OCI-LY7 (cell line): ENCODE results near the gene NAPSA. TPM values are rescaled to one million over a fixed set of nuclear protein-coding genes. Genes with fewer than 3 reads are reported as not detected.

Experiments
- BruUV-seq: library from RNA; stranded (reverse); fragments of 400-500 nt; replicated peaks from 2 replicates; lab custom pipeline; 2021; lab: Mats Ljungman, UMichigan
- CTCF ChIA-PET: fragments of 300-600 bp; sonication (Branson Sonifier 250); formaldehyde crosslinking; loops from one replicate; lab custom pipeline; 2022; ENCODE audit warnings: antibody characterized with exemption; ENCODE audit not compliant: unreplicated experiment; lab: Charles Lee
- POLR2A ChIA-PET: fragments of 300-600 bp; sonication (Branson Sonifier 250); formaldehyde crosslinking; loops from one replicate; lab custom pipeline; 2022; ENCODE audit warnings: antibody characterized with exemption; lab: Charles Lee
- DNase-seq: peaks from one replicate; pipeline ENCODE4 v3.0.0-alpha.2; 2015; ENCODE audit warnings: low spot score
- H2AFZ ChIP-seq: fragments of 200-600 bp; sonication (generic), shearing (Covaris generic); 2 replicates; pipeline ENCODE4 v1.6.1; 2014; ENCODE audit warnings: mild to moderate bottlenecking, antibody characterized with exemption, low read length, moderate library complexity
- H3K27ac ChIP-seq: fragments of 200-600 bp; sonication (generic); 2 replicates; pipeline ENCODE4 v1.5.1; 2014; ENCODE audit warnings: mixed run types, low read depth, mild to moderate bottlenecking, moderate library complexity, low read length, inconsistent platforms; ENCODE audit not compliant: poor library complexity, severe bottlenecking
- H3K36me3 ChIP-seq: fragments of 200-600 bp; sonication (generic); 2 replicates; pipeline ENCODE4 v1.6.1; 2014; ENCODE audit warnings: mild to moderate bottlenecking, antibody characterized with exemption, low read length, moderate library complexity, mixed read lengths; ENCODE audit not compliant: insufficient read depth
- H3K4me1 ChIP-seq: fragments of 200-600 bp; sonication (generic); 2 replicates; pipeline ENCODE4 v1.5.1; 2014; ENCODE audit warnings: mild to moderate bottlenecking, low read length; ENCODE audit not compliant: insufficient read depth, poor library complexity, severe bottlenecking
- H3K4me2 ChIP-seq: fragments of 200-600 bp; sonication (generic); 2 replicates; pipeline ENCODE4 v1.6.1; 2014; ENCODE audit warnings: mild to moderate bottlenecking, low read length
- H3K4me3 ChIP-seq: fragments of 200-600 bp; sonication (generic); 2 replicates; pipeline ENCODE4 v1.5.1; 2014; ENCODE audit warnings: mild to moderate bottlenecking, low read depth, low read length; ENCODE audit not compliant: poor library complexity, severe bottlenecking
- H3K79me2 ChIP-seq: fragments of 200-600 bp; sonication (generic); 2 replicates; pipeline ENCODE4 v1.6.1; 2016; ENCODE audit warnings: low read depth, mild to moderate bottlenecking, low read length, moderate library complexity, mixed read lengths; ENCODE audit not compliant: insufficient read depth
- H3K9me2 ChIP-seq: fragments of 200-600 bp; sonication (generic); 2 replicates; pipeline ENCODE4 v1.6.1; 2016; ENCODE audit warnings: mild to moderate bottlenecking, low read length, mixed read lengths; ENCODE audit not compliant: insufficient read depth
- H3K9me3 ChIP-seq: fragments of 200-600 bp; sonication (generic); 2 replicates; pipeline ENCODE4 v1.6.1; 2014; ENCODE audit warnings: mild to moderate bottlenecking, mixed run types, low read length, mixed read lengths
- H4K20me1 ChIP-seq: fragments of 200-600 bp; sonication (generic); 2 replicates; pipeline ENCODE4 v1.6.1; 2014; ENCODE audit warnings: mild to moderate bottlenecking, antibody characterized with exemption, low read length, moderate library complexity, mixed read lengths; ENCODE audit not compliant: insufficient read depth
- CTCF ChIP-seq: fragments of 200-600 bp; sonication (generic); conservative IDR thresholded peaks from 2 replicates; pipeline ENCODE4 v1.5.1; 2014; ENCODE audit warnings: mild to moderate bottlenecking, antibody characterized with exemption, low read length, moderate library complexity, mixed read lengths
- EZH2phosphoT487 ChIP-seq: fragments of 200-600 bp; sonication (generic); IDR thresholded peaks from 2 replicates; pipeline ENCODE4 v1.6.1; 2018; ENCODE audit warnings: low read depth, borderline replicate concordance, mild to moderate bottlenecking, mixed run types, antibody characterized with exemption, low read length, moderate library complexity, mixed read lengths
- intact Hi-C: fragments of 100-400 bp; cut with micrococcal nuclease; formaldehyde crosslinking; loops from one replicate; pipeline ENCODE4 v1.10.0; 2022; ENCODE audit not compliant: unreplicated experiment
- total RNA-seq, 2 experiments: library from RNA; depleted of rRNA in 1 of 2; stranded (reverse); fragments of >200 nt in 1 of 2; shearing (Covaris generic) in 1 of 2; gene quantifications; 2 replicates each; pipeline ENCODE4 v1.2.3, GENCODE V29; 2014 to 2022

The NAPSA gene
- total RNA-seq, 2 experiments from 2014 or later: 5.7 to 30.1 TPM

- Histone ChIP-seq H3K4me2 (no peak overlapping the region), H3K36me3 (peaks cover 50% of the 10 kb centered on the region), H3K9me3 (no peaks in the 10 kb centered on the region), H3K4me3 (no peak overlapping the region), H3K27ac (no peak overlapping the region), H2AFZ (no peak overlapping the region), H3K79me2 (peaks cover 6% of the 10 kb centered on the region; the same call in 1 of the 2 replicates), H4K20me1 (no peaks in the 10 kb centered on the region; the same call in 1 of the 2 replicates), H3K4me1 (peaks cover 14% of the 10 kb centered on the region), H3K9me2 (no peaks in the 10 kb centered on the region)
- DNase-seq: no peak
- no TSS peak for BruUV-seq
- no peak for TF ChIP-seq EZH2phosphoT487
- no peak for TF ChIP-seq CTCF
- POLR2A ChIA-PET: interaction anchor here (1.2 kb wide), 1 partner anchor 34 kb away, joined by 5 read pairs; no protein-coding TSS in a partner anchor
- CTCF ChIA-PET: no interaction called here
- intact Hi-C loops: loop anchor here (10.0 kb wide), 1 partner anchor 1284 kb away; no protein-coding TSS in a partner anchor
Observed at GRCh38 chr19:50320596-50320995, 44.8 kb downstream of the NAPSA start.

- H3K79me2 ChIP-seq: peaks cover 3% of the 10 kb centered on the region; the same call in 1 of the 2 replicates
- no peak overlapping the region for H3K27ac ChIP-seq
- H3K9me2 ChIP-seq: no peaks in the 10 kb centered on the region
- no peaks in the 10 kb centered on the region; the same call in 1 of the 2 replicates for H4K20me1 ChIP-seq
- peaks cover 50% of the 10 kb centered on the region for H3K36me3 ChIP-seq
- H3K4me2 ChIP-seq: no peak overlapping the region
- H3K4me1 ChIP-seq: peaks cover 10% of the 10 kb centered on the region
- BruUV-seq: no TSS peak
- H3K9me3 ChIP-seq: no peaks in the 10 kb centered on the region
- intact Hi-C loops: loop anchor here (10.0 kb wide), 1 partner anchor 1285 kb away; no protein-coding TSS in a partner anchor
- ChIA-PET CTCF (no interaction called here), POLR2A (interaction anchor here (1.2 kb wide), 1 partner anchor 33 kb away, joined by 5 read pairs; no protein-coding TSS in a partner anchor)
- no peak overlapping the region for H3K4me3 ChIP-seq
- no peak overlapping the region for H2AFZ ChIP-seq
- no peak for DNase-seq
- TF ChIP-seq CTCF (no peak), EZH2phosphoT487 (no peak)
Observed at GRCh38 chr19:50320051-50320450, 45.4 kb downstream of the NAPSA start.

- Histone ChIP-seq H3K79me2 (no peaks in the 10 kb centered on the region), H3K36me3 (peaks cover 44% of the 10 kb centered on the region), H3K27ac (no peak overlapping the region), H3K4me2 (no peak overlapping the region), H2AFZ (no peak overlapping the region), H3K4me3 (no peak overlapping the region), H4K20me1 (no peaks in the 10 kb centered on the region), H3K9me2 (no peaks in the 10 kb centered on the region), H3K9me3 (no peaks in the 10 kb centered on the region), H3K4me1 (peaks cover 13% of the 10 kb centered on the region)
- DNase-seq: no peak
- TF ChIP-seq CTCF (no peak), EZH2phosphoT487 (no peak)
- intact Hi-C loops: no loop called here
- TSS peak; percentile 48 for BruUV-seq
- CTCF ChIA-PET: no interaction called here
- POLR2A ChIA-PET: no interaction called here
Observed at GRCh38 chr19:50319156-50319555, 46.3 kb downstream of the NAPSA start.
